GM12874 (cell line): Measurements from ENCODE around the gene SLC6A3.

Experiments
- CTCF ChIP-seq: IDR thresholded peaks from 2 replicates; pipeline ENCODE4 v1.5.1; 2011; ENCODE audit warnings: low read depth, mild to moderate bottlenecking, control low read depth, low read length, moderate library complexity; ENCODE audit not compliant: insufficient read depth

Gene SLC6A3

DNA sequence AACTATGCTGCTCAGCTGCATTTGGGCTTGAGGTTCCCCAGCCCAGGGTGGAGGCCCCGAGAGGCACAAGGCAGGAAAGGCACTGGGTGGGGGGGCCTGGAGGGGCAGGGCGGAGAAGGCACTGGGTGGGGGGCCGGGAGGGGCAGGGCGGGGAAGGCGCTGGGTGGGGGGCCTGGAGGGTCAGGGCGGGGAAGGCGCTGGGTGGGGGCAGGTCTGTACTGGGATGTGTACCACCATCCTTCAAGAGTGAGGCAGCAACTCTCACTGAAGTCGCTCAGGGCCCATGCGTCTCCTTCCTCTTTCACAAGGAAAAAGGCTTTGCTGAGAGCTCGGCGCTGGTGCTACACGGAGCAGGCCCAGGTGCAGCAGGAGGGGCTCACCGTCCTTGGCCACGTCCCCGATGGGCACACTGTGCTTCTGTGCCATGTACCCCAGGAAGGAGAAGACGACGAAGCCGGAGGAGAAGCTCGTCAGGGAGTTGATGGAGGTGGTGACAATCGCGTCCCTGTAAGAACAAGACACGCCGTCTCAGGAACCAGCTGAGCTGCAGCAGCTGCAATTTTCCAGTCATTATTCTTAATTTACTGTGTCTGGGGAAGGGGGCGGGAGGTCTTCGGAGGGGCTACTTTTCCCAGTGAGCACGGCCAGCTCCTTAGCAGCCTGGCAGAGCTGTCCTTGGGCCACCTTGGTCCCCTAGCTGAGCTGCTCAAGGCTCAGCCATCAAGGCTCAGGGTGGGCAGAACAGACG, 30.8 kb downstream of the SLC6A3 start:
- no peak for TF ChIP-seq CTCF

GRCh38 chr5:1413611-1414241, 31.5 kb downstream of the SLC6A3 start:
- no peak for TF ChIP-seq CTCF

DNA sequence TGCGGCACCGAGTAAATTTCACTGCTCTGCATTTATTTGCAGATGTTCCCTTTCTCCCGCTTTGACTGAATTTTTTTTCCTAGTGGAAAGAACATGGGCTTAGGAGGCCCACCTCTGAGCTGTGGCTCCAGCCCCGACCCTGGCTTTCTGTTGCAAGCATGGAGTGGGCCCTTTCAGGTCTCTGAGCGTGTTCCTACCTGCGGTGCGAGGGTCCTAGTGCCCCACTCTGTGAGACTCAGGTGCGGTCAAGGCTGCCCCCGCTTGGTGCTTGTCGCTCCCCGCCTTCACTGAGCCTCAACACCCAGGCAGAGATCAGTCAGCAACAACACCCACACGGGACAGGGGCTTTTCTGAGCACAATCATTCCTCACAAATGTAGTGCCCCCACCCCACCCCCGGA, 32.0 kb downstream of the SLC6A3 start:
- TF ChIP-seq CTCF, result no peak

GRCh38 chr5:1412621-1413020, 32.6 kb downstream of the SLC6A3 start:
- no peak for TF ChIP-seq CTCF

DNA sequence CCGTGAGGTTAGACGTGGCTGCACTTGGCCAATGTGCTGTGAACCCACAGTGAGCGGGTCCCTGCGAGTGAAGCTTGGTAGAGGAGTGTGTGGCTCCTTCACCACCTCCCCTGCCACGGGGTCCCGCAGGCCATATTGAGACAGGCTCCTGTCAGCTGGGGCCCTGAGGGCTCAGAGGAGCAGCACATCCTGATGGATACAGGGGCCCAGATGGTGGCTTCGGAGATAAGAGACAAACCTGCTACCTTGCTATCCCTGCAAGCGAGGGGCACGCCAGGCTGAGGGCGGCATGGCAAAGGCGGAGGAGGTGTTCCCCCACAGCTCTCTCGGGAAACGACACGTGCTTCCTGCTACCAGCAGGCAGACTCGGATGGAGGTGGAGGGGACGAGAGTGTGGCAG, 33.1 kb downstream of the SLC6A3 start:
- TF ChIP-seq CTCF, result no peak

- TF ChIP-seq CTCF, result no peak
Observed at GRCh38 chr5:1411099-1411498, 34.1 kb downstream of the SLC6A3 start.

- no peak for TF ChIP-seq CTCF
Observed at GRCh38 chr5:1410156-1411014, 34.9 kb downstream of the SLC6A3 start.
